Adrenal gland (tissue), 12 donors: Measurements from ENCODE around the gene VAMP4. TPM values are rescaled to one million over a fixed set of nuclear protein-coding genes. Genes with fewer than 3 reads are reported as not detected.

ENCODE experiments used
- DNase-seq, 7 donors: peaks; one replicate each; pipeline ENCODE4 v3.0.0-alpha.2; 2019 to 2020
- H3K27ac ChIP-seq, 5 donors: fragments of 200-600 bp; sonication (generic) in 4 of 5; 1 replicate in 3 of 5; 2 replicates in 2 of 5; pipeline versions ENCODE4 v1.5.1 to v1.8.0; 2016 to 2020; ENCODE audit warnings: mild to moderate bottlenecking in 1 of 5
- H3K27me3 ChIP-seq: fragments of 200-600 bp; 2 replicates; pipeline ENCODE4 v1.8.0; 2021
- H3K36me3 ChIP-seq, 2 donors: fragments of 200-600 bp; replicated peaks in 1 of 2; 1 replicate in 1 of 2; 2 replicates in 1 of 2; pipeline versions ENCODE4 v1.5.1 to v1.8.0; 2018 to 2022
- H3K4me1 ChIP-seq, 2 donors: fragments of 200-600 bp; replicated peaks in 1 of 2; 1 replicate in 1 of 2; 2 replicates in 1 of 2; pipeline versions ENCODE4 v1.5.1 to v1.8.0; 2018 to 2021
- H3K4me3 ChIP-seq, 4 donors: fragments of 200-600 bp; sonication (generic) in 3 of 4; one replicate each; pipeline ENCODE4 v1.5.1; 2016 to 2018
- H3K9me3 ChIP-seq, 3 donors: fragments of 200-600 bp; sonication (generic) in 1 of 3; replicated peaks in 1 of 3; 1 replicate in 2 of 3; 2 replicates in 1 of 3; pipeline versions ENCODE4 v1.5.1 to v1.8.0; 2016 to 2021
- CTCF ChIP-seq, 6 experiments: fragments of 450-650 bp in 4 of 6; fragments of 200-600 bp in 2 of 6; sonication (generic) in 1 of 6; IDR thresholded peaks; 1 replicate in 5 of 6; 2 replicates in 1 of 6; pipeline versions ENCODE4 v1.5.1 to v1.8.0; 2016 to 2021; ENCODE audit warnings: antibody characterized with exemption in 6 of 6, mild to moderate bottlenecking in 2 of 6, moderate library complexity in 1 of 6
- POLR2A ChIP-seq, 2 donors: fragments of 450-650 bp; IDR thresholded peaks; one replicate each; pipeline ENCODE4 v1.6.1; 2017; ENCODE audit warnings: antibody characterized with exemption in 2 of 2, mild to moderate bottlenecking in 2 of 2, moderate library complexity in 1 of 2
- WGBS, 4 donors: extraction: QIAGEN DNeasy Blood & Tissue Kit in 2 of 4; methylation state at CpG; one replicate each; pipeline versions ENCODE4 v1.1.5 to v1.1.7; 2013 to 2017; 5-methylcytosine and 5-hydroxymethylcytosine counted together
- intact Hi-C, 2 donors: fragments of 100-400 bp; cut with DNase I; formaldehyde crosslinking; loops; one replicate each; pipeline versions ENCODE4 v1.14.1 to v1.15.0; 2022 to 2023
- polyA plus RNA-seq, 3 donors: library from polyadenylated mRNA; stranded (reverse); fragments of 200-250 nt in 2 of 3; fragments of 350-450 nt in 1 of 3; fragmentation: Illumina TruSeq in 1 of 3; extraction: RNeasy Lipid Tissue Mini Kit (QIAGEN cat#74804) in 1 of 3; gene quantifications; one replicate each; pipeline ENCODE4 v1.2.3, GENCODE V29; 2013 to 2014
- total RNA-seq, 9 donors: library from RNA; depleted of rRNA in 4 of 9; stranded (reverse); fragments of >200 nt in 4 of 9; fragments of 120-200 nt in 1 of 9; fragmentation: NEBNext Ultra II Directional in 1 of 9; extraction: Animal tissue kit (Norgen Biotek cat#: 25700) in 1 of 9; gene quantifications; one replicate each; pipeline versions ENCODE4 v1.1.0 to v1.2.4, GENCODE V29; 2013 to 2023
- donor health status: healthy with polysubstance abuse.
- donor health status: Bipolar disorder and iron deficiency.
- donor health status: DM: yes; HTN: yes; CAD: no.
- donor health status: DM: no; HTN: no; CAD: no.
- donor health status: DM: no; HTN: no; CAD: no.
- donor health status: DM: yes; HTN: yes; CAD: no.

Gene VAMP4
- total and polyA plus RNA-seq, 12 donors, result 6.1 to 23.7 (median 14.8) TPM

GRCh38 chr1:171783816-171784530 is 42.1 kb upstream of the VAMP4 start:
- DNase-seq, result no peak
- WGBS, 4 donors, result 92 to 96% (median 94%) methylated on average over 10 to 25 of the region's 25 CpGs
- no peak for TF ChIP-seq CTCF (IDR thresholded peaks at IDR 0.05)
- no peak for TF ChIP-seq POLR2A (IDR thresholded peaks at IDR 0.05)
- no peaks in the 10 kb centered on the region for H3K27me3 ChIP-seq
- H3K4me1 ChIP-seq, result peaks cover 4 to 37% of the 10 kb centered on the region in 2 donors
- H3K4me3 ChIP-seq, result no peak overlapping the region
- H3K27ac ChIP-seq, result no peak overlapping the region
- no peaks in the 10 kb centered on the region for H3K9me3 ChIP-seq
- intact Hi-C loops, result no loop called here
- peaks cover 0 to 50% of the 10 kb centered on the region in 2 donors for H3K36me3 ChIP-seq

GRCh38 chr1:171781176-171781875 is 39.5 kb upstream of the VAMP4 start, which contains the start of gene METTL13:
METTL13 (plus strand) TSS chr1:171781660; CDS start chr1:171781968, 308 bp downstream.
- Histone ChIP-seq H3K9me3 (no peaks in the 10 kb centered on the region), H3K36me3 (peaks cover 0 to 25% of the 10 kb centered on the region in 2 donors), H3K4me1 (peaks cover 4 to 33% of the 10 kb centered on the region in 2 donors), H3K27me3 (no peaks in the 10 kb centered on the region), H3K27ac (peak within 1 kb of the TSS; percentile 8 to 92 (median 91)), H3K4me3 (peak within 1 kb of the TSS; percentile 43 to 94 (median 72))
- TF ChIP-seq CTCF (IDR thresholded peaks at IDR 0.05), result no peak
- TF ChIP-seq POLR2A (IDR thresholded peaks at IDR 0.05), result peak; percentile 95 to 99
- WGBS, 4 donors, result 0 to 1% (median 0%) methylated on average over 38 to 57 of the region's 57 CpGs
- DNase-seq, result peak; percentile 98 to 99 (median 99)
- intact Hi-C loops, result no loop called here

- Histone ChIP-seq H3K4me1 (peaks cover 4 to 33% of the 10 kb centered on the region in 2 donors), H3K27ac (peak overlapping the region; percentile 8 to 92 (median 91)), H3K9me3 (no peaks in the 10 kb centered on the region), H3K36me3 (peaks cover 0 to 19% of the 10 kb centered on the region in 2 donors), H3K27me3 (no peaks in the 10 kb centered on the region), H3K4me3 (peak overlapping the region in 2 of 4 donors; percentile 21 to 56)
- intact Hi-C loops, result no loop called here
- DNase-seq, result peak in 1 of 7 donors; percentile 32
- 25 to 39% (median 27%) methylated on average over 11 of the region's 11 CpGs for WGBS, 4 donors
- TF ChIP-seq CTCF (IDR thresholded peaks at IDR 0.05) (peak in 1 of 6 experiments; percentile 11), POLR2A (IDR thresholded peaks at IDR 0.05) (no peak)
These were observed 38.8 kb upstream of the VAMP4 start for GRCh38 chr1:171780583-171781175.

- H3K4me3 ChIP-seq, result no peak overlapping the region
- intact Hi-C loops, result no loop called here
- no peak overlapping the region for H3K27ac ChIP-seq
- TF ChIP-seq CTCF (IDR thresholded peaks at IDR 0.05) (no peak), POLR2A (IDR thresholded peaks at IDR 0.05) (no peak)
- 91 to 96% (median 94%) methylated on average over 2 of the region's 2 CpGs for WGBS, 4 donors
- no peaks in the 10 kb centered on the region for H3K27me3 ChIP-seq
- H3K36me3 ChIP-seq, result no peaks in the 10 kb centered on the region
- no peak for DNase-seq
- H3K4me1 ChIP-seq, result no peaks in the 10 kb centered on the region
- no peaks in the 10 kb centered on the region for H3K9me3 ChIP-seq
These were observed 30.4 kb upstream of the VAMP4 start for GRCh38 chr1:171772312-171772711.
